ENCODE data around the gene ANKRD22. TPM values are rescaled to one million over a fixed set of nuclear protein-coding genes. Genes with fewer than 3 reads are reported as not detected.
A peak's percentile ranks its signal among the peaks of the same experiment; 100 is the strongest.

Gene ANKRD22
- total and polyA plus RNA-seq, 2 of the 8 experiments (the other 6 are each of a cell fraction or from before 2014, with no cell fraction given) = 0.68 TPM; not detected in 1

GRCh38 chr10:88880282-88881076, 28.8 kb upstream of the ANKRD22 start (continued):
- no peak for TF ChIP-seq CTBP2 (IDR thresholded peaks at IDR 0.05; ENCODE audit: borderline replicate concordance, insufficient read depth, insufficient read length, low read length)
- TF ChIP-seq, protein P1, sequence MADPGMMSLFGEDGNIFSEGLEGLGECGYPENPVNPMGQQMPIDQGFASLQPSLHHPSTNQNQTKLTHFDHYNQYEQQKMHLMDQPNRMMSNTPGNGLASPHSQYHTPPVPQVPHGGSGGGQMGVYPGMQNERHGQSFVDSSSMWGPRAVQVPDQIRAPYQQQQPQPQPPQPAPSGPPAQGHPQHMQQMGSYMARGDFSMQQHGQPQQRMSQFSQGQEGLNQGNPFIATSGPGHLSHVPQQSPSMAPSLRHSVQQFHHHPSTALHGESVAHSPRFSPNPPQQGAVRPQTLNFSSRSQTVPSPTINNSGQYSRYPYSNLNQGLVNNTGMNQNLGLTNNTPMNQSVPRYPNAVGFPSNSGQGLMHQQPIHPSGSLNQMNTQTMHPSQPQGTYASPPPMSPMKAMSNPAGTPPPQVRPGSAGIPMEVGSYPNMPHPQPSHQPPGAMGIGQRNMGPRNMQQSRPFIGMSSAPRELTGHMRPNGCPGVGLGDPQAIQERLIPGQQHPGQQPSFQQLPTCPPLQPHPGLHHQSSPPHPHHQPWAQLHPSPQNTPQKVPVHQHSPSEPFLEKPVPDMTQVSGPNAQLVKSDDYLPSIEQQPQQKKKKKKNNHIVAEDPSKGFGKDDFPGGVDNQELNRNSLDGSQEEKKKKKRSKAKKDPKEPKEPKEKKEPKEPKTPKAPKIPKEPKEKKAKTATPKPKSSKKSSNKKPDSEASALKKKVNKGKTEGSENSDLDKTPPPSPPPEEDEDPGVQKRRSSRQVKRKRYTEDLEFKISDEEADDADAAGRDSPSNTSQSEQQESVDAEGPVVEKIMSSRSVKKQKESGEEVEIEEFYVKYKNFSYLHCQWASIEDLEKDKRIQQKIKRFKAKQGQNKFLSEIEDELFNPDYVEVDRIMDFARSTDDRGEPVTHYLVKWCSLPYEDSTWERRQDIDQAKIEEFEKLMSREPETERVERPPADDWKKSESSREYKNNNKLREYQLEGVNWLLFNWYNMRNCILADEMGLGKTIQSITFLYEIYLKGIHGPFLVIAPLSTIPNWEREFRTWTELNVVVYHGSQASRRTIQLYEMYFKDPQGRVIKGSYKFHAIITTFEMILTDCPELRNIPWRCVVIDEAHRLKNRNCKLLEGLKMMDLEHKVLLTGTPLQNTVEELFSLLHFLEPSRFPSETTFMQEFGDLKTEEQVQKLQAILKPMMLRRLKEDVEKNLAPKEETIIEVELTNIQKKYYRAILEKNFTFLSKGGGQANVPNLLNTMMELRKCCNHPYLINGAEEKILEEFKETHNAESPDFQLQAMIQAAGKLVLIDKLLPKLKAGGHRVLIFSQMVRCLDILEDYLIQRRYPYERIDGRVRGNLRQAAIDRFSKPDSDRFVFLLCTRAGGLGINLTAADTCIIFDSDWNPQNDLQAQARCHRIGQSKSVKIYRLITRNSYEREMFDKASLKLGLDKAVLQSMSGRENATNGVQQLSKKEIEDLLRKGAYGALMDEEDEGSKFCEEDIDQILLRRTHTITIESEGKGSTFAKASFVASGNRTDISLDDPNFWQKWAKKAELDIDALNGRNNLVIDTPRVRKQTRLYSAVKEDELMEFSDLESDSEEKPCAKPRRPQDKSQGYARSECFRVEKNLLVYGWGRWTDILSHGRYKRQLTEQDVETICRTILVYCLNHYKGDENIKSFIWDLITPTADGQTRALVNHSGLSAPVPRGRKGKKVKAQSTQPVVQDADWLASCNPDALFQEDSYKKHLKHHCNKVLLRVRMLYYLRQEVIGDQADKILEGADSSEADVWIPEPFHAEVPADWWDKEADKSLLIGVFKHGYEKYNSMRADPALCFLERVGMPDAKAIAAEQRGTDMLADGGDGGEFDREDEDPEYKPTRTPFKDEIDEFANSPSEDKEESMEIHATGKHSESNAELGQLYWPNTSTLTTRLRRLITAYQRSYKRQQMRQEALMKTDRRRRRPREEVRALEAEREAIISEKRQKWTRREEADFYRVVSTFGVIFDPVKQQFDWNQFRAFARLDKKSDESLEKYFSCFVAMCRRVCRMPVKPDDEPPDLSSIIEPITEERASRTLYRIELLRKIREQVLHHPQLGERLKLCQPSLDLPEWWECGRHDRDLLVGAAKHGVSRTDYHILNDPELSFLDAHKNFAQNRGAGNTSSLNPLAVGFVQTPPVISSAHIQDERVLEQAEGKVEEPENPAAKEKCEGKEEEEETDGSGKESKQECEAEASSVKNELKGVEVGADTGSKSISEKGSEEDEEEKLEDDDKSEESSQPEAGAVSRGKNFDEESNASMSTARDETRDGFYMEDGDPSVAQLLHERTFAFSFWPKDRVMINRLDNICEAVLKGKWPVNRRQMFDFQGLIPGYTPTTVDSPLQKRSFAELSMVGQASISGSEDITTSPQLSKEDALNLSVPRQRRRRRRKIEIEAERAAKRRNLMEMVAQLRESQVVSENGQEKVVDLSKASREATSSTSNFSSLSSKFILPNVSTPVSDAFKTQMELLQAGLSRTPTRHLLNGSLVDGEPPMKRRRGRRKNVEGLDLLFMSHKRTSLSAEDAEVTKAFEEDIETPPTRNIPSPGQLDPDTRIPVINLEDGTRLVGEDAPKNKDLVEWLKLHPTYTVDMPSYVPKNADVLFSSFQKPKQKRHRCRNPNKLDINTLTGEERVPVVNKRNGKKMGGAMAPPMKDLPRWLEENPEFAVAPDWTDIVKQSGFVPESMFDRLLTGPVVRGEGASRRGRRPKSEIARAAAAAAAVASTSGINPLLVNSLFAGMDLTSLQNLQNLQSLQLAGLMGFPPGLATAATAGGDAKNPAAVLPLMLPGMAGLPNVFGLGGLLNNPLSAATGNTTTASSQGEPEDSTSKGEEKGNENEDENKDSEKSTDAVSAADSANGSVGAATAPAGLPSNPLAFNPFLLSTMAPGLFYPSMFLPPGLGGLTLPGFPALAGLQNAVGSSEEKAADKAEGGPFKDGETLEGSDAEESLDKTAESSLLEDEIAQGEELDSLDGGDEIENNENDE (IDR thresholded peaks at IDR 0.05; ENCODE audit: insufficient replicate concordance, low read length) = no peak
- no peak for TF ChIP-seq JUND (IDR thresholded peaks at IDR 0.05; ENCODE audit: low read length)
- no peak for TF ChIP-seq RAD21 (IDR thresholded peaks at IDR 0.05 in 1 of 2, conservative IDR thresholded peaks at IDR 0.05 in 1 of 2; ENCODE audit: low read depth in 2 of 2, low read length in 2 of 2)
- peak; percentile 33 for TF ChIP-seq EZH2 (IDR thresholded peaks at IDR 0.05; ENCODE audit: low read depth, low read length, severe bottlenecking)
- TF ChIP-seq TAF7 (optimal IDR thresholded peaks at IDR 0.05; ENCODE audit: borderline replicate concordance, low read depth, low read length) = no peak
- no peak for TF ChIP-seq USF2 (IDR thresholded peaks at IDR 0.05; ENCODE audit: low read length)
- no peak for TF ChIP-seq POU5F1 (IDR thresholded peaks at IDR 0.05; ENCODE audit: low read depth, low read length)
